Osteoblast (primary cell): ENCODE data around the gene AGPAT4. TPM values are rescaled to one million over a fixed set of nuclear protein-coding genes. Genes with fewer than 3 reads are reported as not detected.

ENCODE experiments used
- DNase-seq: peaks from one replicate; pipeline ENCODE4 v3.0.0; 2011; ENCODE audit warnings: low spot score, mixed read lengths; ENCODE audit not compliant: insufficient read length; ENCODE audit errors: missing footprints
- H2AFZ ChIP-seq: 2 replicates; pipeline ENCODE4 v1.6.0; 2011; ENCODE audit warnings: mild to moderate bottlenecking, low read length
- H3K27ac ChIP-seq: 2 replicates; pipeline ENCODE4 v1.5.1; 2011; ENCODE audit warnings: mild to moderate bottlenecking, low read depth, low read length, moderate library complexity
- H3K27me3 ChIP-seq: 2 replicates; pipeline ENCODE4 v1.6.0; 2012; ENCODE audit warnings: mild to moderate bottlenecking, control low read depth, inconsistent platforms, low read length, moderate library complexity; ENCODE audit not compliant: insufficient read depth
- H3K36me3 ChIP-seq: 2 replicates; pipeline ENCODE4 v1.5.1; 2011; ENCODE audit warnings: mild to moderate bottlenecking, low read length, control low read depth, moderate library complexity; ENCODE audit not compliant: insufficient read depth
- H3K4me1 ChIP-seq: 2 replicates; pipeline ENCODE4 v1.5.1; 2011; ENCODE audit warnings: mild to moderate bottlenecking, low read length, control low read depth, moderate library complexity; ENCODE audit not compliant: insufficient read depth
- H3K4me2 ChIP-seq: 2 replicates; pipeline ENCODE4 v1.6.0; 2011; ENCODE audit warnings: mild to moderate bottlenecking, low read length; ENCODE audit not compliant: insufficient read depth
- H3K4me3 ChIP-seq: fragments of 200-600 bp; sonication (generic); 3 replicates; pipeline ENCODE4 v1.5.1; 2012; ENCODE audit warnings: mild to moderate bottlenecking, low read length, inconsistent platforms; ENCODE audit not compliant: insufficient read depth
- H3K79me2 ChIP-seq: 2 replicates; pipeline ENCODE4 v1.6.0; 2012; ENCODE audit warnings: mild to moderate bottlenecking, low read length, control low read depth, inconsistent platforms; ENCODE audit not compliant: insufficient read depth
- H3K9me3 ChIP-seq: 2 replicates; pipeline ENCODE4 v1.5.1; 2011; ENCODE audit warnings: low read depth, low read length, control low read depth
- H4K20me1 ChIP-seq: 2 replicates; pipeline ENCODE4 v1.6.0; 2012; ENCODE audit warnings: mild to moderate bottlenecking, low read length, control low read depth; ENCODE audit not compliant: insufficient read depth
- CTCF ChIP-seq: IDR thresholded peaks from 2 replicates; pipeline ENCODE4 v1.5.1; 2011; ENCODE audit warnings: mild to moderate bottlenecking, low read depth, low read length, moderate library complexity; ENCODE audit errors: extremely low read depth
- total RNA-seq: library from RNA; depleted of rRNA; stranded (reverse); fragments of >200 nt; gene quantifications from 2 replicates; pipeline ENCODE4 v1.2.3, GENCODE V29; 2012

Gene AGPAT4
- total RNA-seq, 1 donor: 13.8 TPM

GRCh38 chr6:161116554-161116953 lies 157.3 kb downstream of the AGPAT4 start:
- Histone ChIP-seq H3K27me3 (no peaks in the 10 kb centered on the region), H3K36me3 (peaks cover 68% of the 10 kb centered on the region), H3K4me1 (no peaks in the 10 kb centered on the region), H3K79me2 (no peaks in the 10 kb centered on the region), H4K20me1 (no peaks in the 10 kb centered on the region), H3K4me2 (no peak overlapping the region), H3K27ac (no peak overlapping the region), H3K9me3 (no peaks in the 10 kb centered on the region), H3K4me3 (no peak overlapping the region), H2AFZ (no peak overlapping the region)
- no peak for DNase-seq
- TF ChIP-seq CTCF: no peak

- H3K4me1 ChIP-seq: no peaks in the 10 kb centered on the region
- TF ChIP-seq CTCF: no peak
- H3K27ac ChIP-seq: no peak overlapping the region
- no peaks in the 10 kb centered on the region for H3K9me3 ChIP-seq
- H3K4me3 ChIP-seq: no peak overlapping the region
- H2AFZ ChIP-seq: no peak overlapping the region
- H4K20me1 ChIP-seq: no peaks in the 10 kb centered on the region
- H3K79me2 ChIP-seq: no peaks in the 10 kb centered on the region
- H3K36me3 ChIP-seq: peaks cover 76% of the 10 kb centered on the region
- DNase-seq: no peak
- H3K4me2 ChIP-seq: no peak overlapping the region
- no peaks in the 10 kb centered on the region for H3K27me3 ChIP-seq
Observed at GRCh38 chr6:161115468-161115867, 158.4 kb downstream of the AGPAT4 start.

GRCh38 chr6:161111261-161111660 lies 162.6 kb downstream of the AGPAT4 start:
- Histone ChIP-seq H3K4me2 (no peak overlapping the region), H3K9me3 (no peaks in the 10 kb centered on the region), H3K36me3 (peaks cover 89% of the 10 kb centered on the region), H3K27ac (no peak overlapping the region), H3K27me3 (no peaks in the 10 kb centered on the region), H3K4me1 (peaks cover 9% of the 10 kb centered on the region), H4K20me1 (no peaks in the 10 kb centered on the region), H3K4me3 (no peak overlapping the region), H2AFZ (no peak overlapping the region), H3K79me2 (no peaks in the 10 kb centered on the region)
- no peak for TF ChIP-seq CTCF
- no peak for DNase-seq

- no peak overlapping the region for H3K4me3 ChIP-seq
- peaks cover 18% of the 10 kb centered on the region for H3K4me1 ChIP-seq
- H3K36me3 ChIP-seq: peaks cover 90% of the 10 kb centered on the region
Observed at GRCh38 chr6:161110028-161110779, 163.7 kb downstream of the AGPAT4 start.

More at GRCh38 chr6:161110028-161110779, 163.7 kb downstream of the AGPAT4 start:
- no peak overlapping the region for H3K27ac ChIP-seq
- H3K79me2 ChIP-seq: no peaks in the 10 kb centered on the region
- H3K4me2 ChIP-seq: no peak overlapping the region
- no peak for TF ChIP-seq CTCF
- H2AFZ ChIP-seq: no peak overlapping the region
- H3K9me3 ChIP-seq: no peaks in the 10 kb centered on the region
- no peaks in the 10 kb centered on the region for H3K27me3 ChIP-seq
- H4K20me1 ChIP-seq: no peaks in the 10 kb centered on the region
- no peak for DNase-seq
